ENCODE data around the gene TMEM98.

GRCh38 chr17:32880671-32881453, 47.1 kb upstream of the TMEM98 start:
- no peak for TF ChIP-seq CTCF (conservative IDR thresholded peaks at IDR 0.05; ENCODE audit: low read length)
- TF ChIP-seq EZH2phosphoT487 (IDR thresholded peaks at IDR 0.05; ENCODE audit: borderline replicate concordance), result no peak

Data from Loucy (cell line).